SK-N-MC (cell line): ENCODE measurements around the gene MTHFR.

ENCODE experiments used
- EZH2 ChIP-seq: fragments of 200-600 bp; sonication (generic); IDR thresholded peaks from one replicate; pipeline ENCODE4 v1.6.1; 2017; ENCODE audit warnings: antibody characterized with exemption
- POLR2AphosphoS5 ChIP-seq: IDR thresholded peaks from 2 replicates; pipeline ENCODE4 v1.6.1; 2012; ENCODE audit warnings: mild to moderate bottlenecking, low read depth, low read length, borderline replicate concordance

GRCh38 chr1:11786168-11786567, 19.6 kb downstream of the MTHFR start:
- TF ChIP-seq EZH2 (no peak), POLR2AphosphoS5 (no peak)
